Measurements from ENCODE around the gene FST.

Gene FST

GRCh38 chr5:53476019-53476418 lies 4.4 kb upstream of the FST start:
- no peak for DNase-seq

- DNase-seq = no peak
Measured at GRCh38 chr5:53476531-53477480, 3.6 kb upstream of the FST start.

- peak; percentile 40 for DNase-seq
Measured at GRCh38 chr5:53478411-53479044, 1.9 kb upstream of the FST start.

GRCh38 chr5:53479045-53479589 lies 1.3 kb upstream of the FST start:
- DNase-seq = no peak

- DNase-seq = peak; percentile 28
Measured at GRCh38 chr5:53479590-53480415, 626 bp upstream of the FST start.

GRCh38 chr5:53481159-53481886 lies 894 bp downstream of the FST start:
- no peak for DNase-seq

GRCh38 chr5:53481887-53482716 lies 1.7 kb downstream of the FST start:
- peak; percentile 52 for DNase-seq

- peak; percentile 6 for DNase-seq
Measured at GRCh38 chr5:53482717-53483638, 2.5 kb downstream of the FST start.

- no peak for DNase-seq
Measured at GRCh38 chr5:53487436-53487835, 7.0 kb downstream of the FST start.

GRCh38 chr5:53488195-53488722 lies 7.8 kb downstream of the FST start:
- DNase-seq = no peak

GRCh38 chr5:53490747-53491146 lies 10.3 kb downstream of the FST start:
- DNase-seq = no peak

- DNase-seq = no peak
Measured at GRCh38 chr5:53501054-53501453, 20.6 kb downstream of the FST start.

- no peak for DNase-seq
Measured at GRCh38 chr5:53503562-53504218, 23.3 kb downstream of the FST start.

GRCh38 chr5:53507013-53507412 lies 26.6 kb downstream of the FST start:
- no peak for DNase-seq

- no peak for DNase-seq
Measured at GRCh38 chr5:53508125-53508524, 27.7 kb downstream of the FST start.

- no peak for DNase-seq
Measured at GRCh38 chr5:53512539-53512938, 32.1 kb downstream of the FST start.

- DNase-seq = no peak
Measured at GRCh38 chr5:53515988-53516387, 35.6 kb downstream of the FST start.

- no peak for DNase-seq
Measured at GRCh38 chr5:53520813-53521212, 40.4 kb downstream of the FST start.

All from CD4-positive, alpha-beta T cell treated with Interleukin-21 for 1 hour (primary cell).